ENCODE data around the gene MZT2B. TPM values are rescaled to one million over a fixed set of nuclear protein-coding genes. Genes with fewer than 3 reads are reported as not detected.
"Not testable (repeated sequence)": the region's sequence is repeated elsewhere in the genome, so short reads cannot be mapped to it uniquely, and the experiment has no call there.

The MZT2B gene
- polyA plus RNA-seq, 1 donor from 2014 or later, result 257 TPM

DNA sequence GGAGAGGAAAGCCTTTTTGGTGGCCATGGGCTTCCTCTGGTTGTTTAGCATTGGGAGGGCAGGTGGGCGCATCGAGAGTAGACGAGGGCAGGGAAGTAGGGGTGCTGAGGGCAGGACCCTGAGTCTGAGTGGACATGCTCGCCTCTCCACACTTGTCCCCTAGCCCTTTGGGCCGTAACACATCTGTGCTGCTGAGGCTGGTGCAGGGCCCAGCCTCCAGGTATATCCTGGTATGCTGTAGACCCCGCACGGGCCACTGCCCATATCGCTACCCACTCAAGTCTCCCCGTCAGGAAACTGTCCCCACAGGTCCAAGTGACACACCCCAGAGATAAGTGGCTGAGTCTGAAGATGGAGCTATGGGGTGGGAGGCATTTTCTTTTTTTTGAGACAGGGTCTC, 23.4 kb upstream of the MZT2B start:
- H3K9me2 ChIP-seq (ENCODE audit: insufficient read depth, low read length), result no peaks in the 10 kb centered on the region
- H3K4me3 ChIP-seq (ENCODE audit: low read length), result no peak overlapping the region
- no peaks in the 10 kb centered on the region for H3K27me3 ChIP-seq (ENCODE audit: insufficient read depth, low read depth, low read length)
- H3K79me2 ChIP-seq (replicated peaks; ENCODE audit: insufficient read depth, low read length), result no peaks in the 10 kb centered on the region
- H3K9ac ChIP-seq (ENCODE audit: low read length), result no peak overlapping the region
- no peak for TF ChIP-seq SMC3 (conservative IDR thresholded peaks at IDR 0.05; ENCODE audit: poor library complexity)
- TF ChIP-seq, protein P1, sequence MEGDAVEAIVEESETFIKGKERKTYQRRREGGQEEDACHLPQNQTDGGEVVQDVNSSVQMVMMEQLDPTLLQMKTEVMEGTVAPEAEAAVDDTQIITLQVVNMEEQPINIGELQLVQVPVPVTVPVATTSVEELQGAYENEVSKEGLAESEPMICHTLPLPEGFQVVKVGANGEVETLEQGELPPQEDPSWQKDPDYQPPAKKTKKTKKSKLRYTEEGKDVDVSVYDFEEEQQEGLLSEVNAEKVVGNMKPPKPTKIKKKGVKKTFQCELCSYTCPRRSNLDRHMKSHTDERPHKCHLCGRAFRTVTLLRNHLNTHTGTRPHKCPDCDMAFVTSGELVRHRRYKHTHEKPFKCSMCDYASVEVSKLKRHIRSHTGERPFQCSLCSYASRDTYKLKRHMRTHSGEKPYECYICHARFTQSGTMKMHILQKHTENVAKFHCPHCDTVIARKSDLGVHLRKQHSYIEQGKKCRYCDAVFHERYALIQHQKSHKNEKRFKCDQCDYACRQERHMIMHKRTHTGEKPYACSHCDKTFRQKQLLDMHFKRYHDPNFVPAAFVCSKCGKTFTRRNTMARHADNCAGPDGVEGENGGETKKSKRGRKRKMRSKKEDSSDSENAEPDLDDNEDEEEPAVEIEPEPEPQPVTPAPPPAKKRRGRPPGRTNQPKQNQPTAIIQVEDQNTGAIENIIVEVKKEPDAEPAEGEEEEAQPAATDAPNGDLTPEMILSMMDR (IDR thresholded peaks at IDR 0.05; ENCODE audit: poor library complexity, severe bottlenecking), result no peak
- no peak for TF ChIP-seq POLR2AphosphoS5 (IDR thresholded peaks at IDR 0.05)
- no peak for TF ChIP-seq MXI1 (conservative IDR thresholded peaks at IDR 0.05; ENCODE audit: poor library complexity, severe bottlenecking)
- no peaks in the 10 kb centered on the region for H3K36me3 ChIP-seq (ENCODE audit: insufficient read depth, low read length)
- H3K9me3 ChIP-seq (ENCODE audit: low read length), result no peaks in the 10 kb centered on the region
- H3F3A ChIP-seq (ENCODE audit: insufficient read depth, low read length, poor library complexity, severe bottlenecking), result no peaks in the 10 kb centered on the region
- H3K4me2 ChIP-seq (ENCODE audit: low read length), result no peak overlapping the region
- no peak overlapping the region for H3K27ac ChIP-seq (ENCODE audit: low read length)
- no peaks in the 10 kb centered on the region for H4K20me1 ChIP-seq (ENCODE audit: insufficient read depth)
- H2AFZ ChIP-seq (ENCODE audit: low read depth, low read length), result no peak overlapping the region

DNA sequence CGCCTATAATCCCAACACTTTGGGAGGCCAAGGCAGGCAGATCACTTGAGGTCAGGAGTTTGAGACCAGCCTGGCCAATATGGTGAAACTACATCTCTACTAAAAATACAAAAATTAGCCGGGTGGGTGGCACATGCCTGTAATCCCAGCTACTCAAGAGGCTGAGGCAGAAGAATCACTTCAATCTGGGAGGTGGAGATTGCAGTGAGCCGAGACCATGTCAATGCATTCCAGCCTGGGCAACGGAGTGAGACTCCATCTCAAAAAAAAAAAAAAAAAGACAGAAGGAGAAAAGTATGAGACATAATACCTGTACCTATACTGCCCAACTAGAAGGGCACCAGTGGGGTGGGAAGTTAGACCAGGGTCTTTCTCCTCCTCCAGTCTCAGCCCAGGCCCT, 22.7 kb upstream of the MZT2B start:
- H3K4me3 ChIP-seq (ENCODE audit: low read length); H3K9ac ChIP-seq (ENCODE audit: low read length); H3K9me2 ChIP-seq (ENCODE audit: insufficient read depth, low read length); H2AFZ ChIP-seq (ENCODE audit: low read depth, low read length); H4K20me1 ChIP-seq (ENCODE audit: insufficient read depth); H3F3A ChIP-seq (ENCODE audit: insufficient read depth, low read length, poor library complexity, severe bottlenecking); H3K27ac ChIP-seq (ENCODE audit: low read length); H3K36me3 ChIP-seq (ENCODE audit: insufficient read depth, low read length); H3K27me3 ChIP-seq (ENCODE audit: insufficient read depth, low read depth, low read length); H3K4me2 ChIP-seq (ENCODE audit: low read length); H3K79me2 ChIP-seq (replicated peaks; ENCODE audit: insufficient read depth, low read length); H3K9me3 ChIP-seq (ENCODE audit: low read length): not testable (repeated sequence)

GRCh38 chr2:130160131-130160530, 21.9 kb upstream of the MZT2B start:
- no peak overlapping the region for H3K9ac ChIP-seq (ENCODE audit: low read length)
- TF ChIP-seq EZH2 (IDR thresholded peaks at IDR 0.05; ENCODE audit: borderline replicate concordance, insufficient read depth, low read length, poor library complexity, severe bottlenecking) (no peak), TAF1 (IDR thresholded peaks at IDR 0.05; ENCODE audit: low read depth) (no peak), MXI1 (conservative IDR thresholded peaks at IDR 0.05; ENCODE audit: poor library complexity, severe bottlenecking) (no peak), RAD21 (conservative IDR thresholded peaks at IDR 0.05) (no peak), POLR2AphosphoS5 (IDR thresholded peaks at IDR 0.05) (no peak), SMC3 (conservative IDR thresholded peaks at IDR 0.05; ENCODE audit: poor library complexity) (no peak), EP300 (conservative IDR thresholded peaks at IDR 0.05; ENCODE audit: poor library complexity, severe bottlenecking) (no peak)
- TF ChIP-seq, protein P1 (IDR thresholded peaks at IDR 0.05; ENCODE audit: poor library complexity, severe bottlenecking), result no peak
- TF ChIP-seq, protein P2, sequence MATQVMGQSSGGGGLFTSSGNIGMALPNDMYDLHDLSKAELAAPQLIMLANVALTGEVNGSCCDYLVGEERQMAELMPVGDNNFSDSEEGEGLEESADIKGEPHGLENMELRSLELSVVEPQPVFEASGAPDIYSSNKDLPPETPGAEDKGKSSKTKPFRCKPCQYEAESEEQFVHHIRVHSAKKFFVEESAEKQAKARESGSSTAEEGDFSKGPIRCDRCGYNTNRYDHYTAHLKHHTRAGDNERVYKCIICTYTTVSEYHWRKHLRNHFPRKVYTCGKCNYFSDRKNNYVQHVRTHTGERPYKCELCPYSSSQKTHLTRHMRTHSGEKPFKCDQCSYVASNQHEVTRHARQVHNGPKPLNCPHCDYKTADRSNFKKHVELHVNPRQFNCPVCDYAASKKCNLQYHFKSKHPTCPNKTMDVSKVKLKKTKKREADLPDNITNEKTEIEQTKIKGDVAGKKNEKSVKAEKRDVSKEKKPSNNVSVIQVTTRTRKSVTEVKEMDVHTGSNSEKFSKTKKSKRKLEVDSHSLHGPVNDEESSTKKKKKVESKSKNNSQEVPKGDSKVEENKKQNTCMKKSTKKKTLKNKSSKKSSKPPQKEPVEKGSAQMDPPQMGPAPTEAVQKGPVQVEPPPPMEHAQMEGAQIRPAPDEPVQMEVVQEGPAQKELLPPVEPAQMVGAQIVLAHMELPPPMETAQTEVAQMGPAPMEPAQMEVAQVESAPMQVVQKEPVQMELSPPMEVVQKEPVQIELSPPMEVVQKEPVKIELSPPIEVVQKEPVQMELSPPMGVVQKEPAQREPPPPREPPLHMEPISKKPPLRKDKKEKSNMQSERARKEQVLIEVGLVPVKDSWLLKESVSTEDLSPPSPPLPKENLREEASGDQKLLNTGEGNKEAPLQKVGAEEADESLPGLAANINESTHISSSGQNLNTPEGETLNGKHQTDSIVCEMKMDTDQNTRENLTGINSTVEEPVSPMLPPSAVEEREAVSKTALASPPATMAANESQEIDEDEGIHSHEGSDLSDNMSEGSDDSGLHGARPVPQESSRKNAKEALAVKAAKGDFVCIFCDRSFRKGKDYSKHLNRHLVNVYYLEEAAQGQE (IDR thresholded peaks at IDR 0.05; ENCODE audit: borderline replicate concordance), result no peak
- H2AFZ ChIP-seq (ENCODE audit: low read depth, low read length), result no peak overlapping the region
- no peak overlapping the region for H3K4me3 ChIP-seq (ENCODE audit: low read length)
- no peak overlapping the region for H3K4me2 ChIP-seq (ENCODE audit: low read length)
- no peak overlapping the region for H3K27ac ChIP-seq (ENCODE audit: low read length)
- H3K36me3 ChIP-seq (ENCODE audit: insufficient read depth, low read length), result no peaks in the 10 kb centered on the region
- H3K79me2 ChIP-seq (replicated peaks; ENCODE audit: insufficient read depth, low read length), result no peaks in the 10 kb centered on the region
- H3K9me3 ChIP-seq (ENCODE audit: low read length), result no peaks in the 10 kb centered on the region
- H3K9me2 ChIP-seq (ENCODE audit: insufficient read depth, low read length), result no peaks in the 10 kb centered on the region
- H3F3A ChIP-seq (ENCODE audit: insufficient read depth, low read length, poor library complexity, severe bottlenecking), result no peaks in the 10 kb centered on the region
- H4K20me1 ChIP-seq (ENCODE audit: insufficient read depth), result no peaks in the 10 kb centered on the region
- H3K27me3 ChIP-seq (ENCODE audit: insufficient read depth, low read depth, low read length), result no peaks in the 10 kb centered on the region

DNA sequence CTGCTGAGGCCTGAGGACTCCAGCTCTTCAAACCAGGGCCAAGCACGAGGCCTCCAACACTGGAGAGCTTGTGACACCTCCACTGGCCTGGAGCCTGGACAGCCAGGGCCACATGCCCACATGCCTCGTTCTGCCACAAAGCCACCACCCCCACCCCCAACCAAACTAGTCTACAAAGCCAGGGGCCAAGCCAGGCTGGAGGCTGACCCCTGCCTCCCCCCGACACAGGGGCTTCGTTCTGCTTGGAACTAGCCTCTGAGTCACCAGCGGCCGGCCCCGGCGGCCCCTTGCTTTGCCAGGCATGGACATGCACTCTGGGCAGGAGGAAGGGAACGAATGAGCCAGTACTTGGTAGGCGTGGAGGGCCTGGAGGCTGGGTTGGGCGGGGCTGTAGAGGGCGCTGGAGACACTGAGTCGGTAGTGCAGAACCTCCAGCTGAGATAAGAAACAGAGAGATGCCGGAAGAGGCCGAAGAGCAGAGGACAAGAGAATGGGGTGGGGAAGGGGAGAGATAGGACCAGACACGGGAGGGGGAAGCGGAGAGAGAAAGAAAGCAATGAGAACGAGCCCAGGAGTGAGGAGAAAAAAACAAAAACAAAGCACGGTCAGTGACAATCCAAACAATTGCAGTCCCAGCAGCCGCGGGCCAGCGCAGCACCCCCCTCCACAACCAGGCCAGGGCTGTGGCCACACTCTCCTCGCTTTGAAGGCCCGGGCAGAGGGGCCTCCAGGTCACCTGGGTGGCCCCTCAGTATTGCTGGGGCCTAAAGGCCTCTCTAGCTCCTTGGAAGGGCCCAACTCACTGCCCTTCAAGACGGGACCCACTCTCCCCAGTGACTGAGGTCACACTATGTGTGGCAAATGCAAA, 21.0 kb upstream of the MZT2B start:
- not testable (repeated sequence) for H3K9me3 ChIP-seq (ENCODE audit: low read length); H3K36me3 ChIP-seq (ENCODE audit: insufficient read depth, low read length); H3K9ac ChIP-seq (ENCODE audit: low read length); H3K4me2 ChIP-seq (ENCODE audit: low read length); H3K79me2 ChIP-seq (replicated peaks; ENCODE audit: insufficient read depth, low read length); H3K27me3 ChIP-seq (ENCODE audit: insufficient read depth, low read depth, low read length); H3K9me2 ChIP-seq (ENCODE audit: insufficient read depth, low read length); H2AFZ ChIP-seq (ENCODE audit: low read depth, low read length); H3K4me3 ChIP-seq (ENCODE audit: low read length); H3F3A ChIP-seq (ENCODE audit: insufficient read depth, low read length, poor library complexity, severe bottlenecking); H3K27ac ChIP-seq (ENCODE audit: low read length); H4K20me1 ChIP-seq (ENCODE audit: insufficient read depth)
